Endothelial cell of umbilical vein (primary cell): ENCODE data around the gene NGEF.

Source experiments
- CTCF ChIP-seq, 2 donors: IDR thresholded peaks; 1 replicate in 1 of 2; 2 replicates in 1 of 2; pipeline ENCODE4 v1.5.1; 2011; ENCODE audit warnings: low read length in 2 of 2, mild to moderate bottlenecking in 2 of 2, moderate library complexity in 2 of 2, control low read depth in 1 of 2, inconsistent platforms in 1 of 2, low read depth in 1 of 2; ENCODE audit not compliant: insufficient read depth in 1 of 2; ENCODE audit errors: extremely low read depth in 1 of 2
- EZH2 ChIP-seq: IDR thresholded peaks from 2 replicates; pipeline ENCODE4 v1.6.1; 2012; ENCODE audit warnings: borderline replicate concordance, low read depth, mild to moderate bottlenecking, moderate library complexity, low read length, inconsistent platforms; ENCODE audit not compliant: severe bottlenecking
- FOS ChIP-seq: IDR thresholded peaks from 2 replicates; pipeline ENCODE4 v1.6.1; 2011; ENCODE audit warnings: mild to moderate bottlenecking, low read length, moderate library complexity, borderline replicate concordance; ENCODE audit not compliant: insufficient read depth
- GATA2 ChIP-seq: IDR thresholded peaks from 2 replicates; pipeline ENCODE4 v1.7.0; 2011; ENCODE audit warnings: low read depth, mild to moderate bottlenecking, moderate library complexity, mixed read lengths, low read length; ENCODE audit not compliant: insufficient read length, insufficient read depth
- MAX ChIP-seq: IDR thresholded peaks from 2 replicates; pipeline ENCODE4 v1.6.1; 2011; ENCODE audit not compliant: insufficient read depth, insufficient read length
- MYC ChIP-seq: IDR thresholded peaks from one replicate; pipeline ENCODE4 v1.6.1; 2011; ENCODE audit warnings: mild to moderate bottlenecking, low read depth, low read length
- POLR2A ChIP-seq: IDR thresholded peaks from 2 replicates; pipeline ENCODE4 v1.6.1; 2012; ENCODE audit warnings: low read depth, mild to moderate bottlenecking, control low read depth, low read length
- POLR2AphosphoS5 ChIP-seq: IDR thresholded peaks from 2 replicates; pipeline ENCODE4 v1.6.1; 2012; ENCODE audit warnings: low read depth, mild to moderate bottlenecking, control low read depth, low read length, moderate library complexity; ENCODE audit not compliant: insufficient read depth

- no peak for TF ChIP-seq CTCF (IDR thresholded peaks at IDR 0.05; ENCODE audit: extremely low read depth in 1 of 2, insufficient read depth in 1 of 2, low read depth in 1 of 2, low read length in 2 of 2)
- TF ChIP-seq POLR2A: no peak
- no peak for TF ChIP-seq FOS
- TF ChIP-seq POLR2AphosphoS5: no peak
- TF ChIP-seq EZH2: no peak
- TF ChIP-seq MAX: no peak
- no peak for TF ChIP-seq GATA2
- no peak for TF ChIP-seq MYC
These were observed 141.6 kb downstream of the NGEF start for GRCh38 chr2:232871418-232871834.
